HG03280 (cell line): Measurements from ENCODE around the gene FFAR4.
A peak's percentile ranks its signal among the peaks of the same experiment; 100 is the strongest.

Experiments
- ATAC-seq: cut with Tn5 transposase; IDR thresholded peaks from one replicate; pipeline ENCODE4 v1.9.1; 2021; ENCODE audit warnings: mild to moderate bottlenecking, moderate library complexity; ENCODE audit not compliant: unreplicated experiment

Gene FFAR4

GRCh38 chr10:93599335-93599734 is 32.9 kb downstream of the FFAR4 start:
- no peak for ATAC-seq

GRCh38 chr10:93599778-93600177 is 33.3 kb downstream of the FFAR4 start:
- no peak for ATAC-seq

GRCh38 chr10:93600446-93601145 is 34.1 kb downstream of the FFAR4 start:
- ATAC-seq: no peak

GRCh38 chr10:93601146-93601773 is 34.8 kb downstream of the FFAR4 start, which contains the start of gene RBP4:
TSS of gene RBP4 (minus strand) at chr10:93601235. CDS start at chr10:93601028, 207 bp downstream.
- ATAC-seq: no peak

- ATAC-seq: no peak
These were observed 35.3 kb downstream of the FFAR4 start for GRCh38 chr10:93601774-93602162.

- ATAC-seq: no peak
These were observed 36.6 kb downstream of the FFAR4 start for GRCh38 chr10:93603023-93603422.

- no peak for ATAC-seq
These were observed 37.7 kb downstream of the FFAR4 start for GRCh38 chr10:93604146-93604545.

GRCh38 chr10:93608421-93608820 is 42.0 kb downstream of the FFAR4 start:
- no peak for ATAC-seq

- ATAC-seq: no peak
These were observed 45.8 kb downstream of the FFAR4 start, which contains the start of gene PDE6C for GRCh38 chr10:93612311-93612710. TSS of gene PDE6C (plus strand) at chr10:93612537. CDS start at chr10:93612726, 189 bp downstream.

GRCh38 chr10:93613126-93613525 is 46.7 kb downstream of the FFAR4 start:
- ATAC-seq: no peak

- no peak for ATAC-seq
These were observed 47.8 kb downstream of the FFAR4 start for GRCh38 chr10:93614101-93614825.

GRCh38 chr10:93615576-93616235 is 49.2 kb downstream of the FFAR4 start:
- ATAC-seq: no peak

GRCh38 chr10:93620925-93621324 is 54.5 kb downstream of the FFAR4 start:
- ATAC-seq: no peak

- ATAC-seq: peak; percentile 48
These were observed 56.5 kb downstream of the FFAR4 start for GRCh38 chr10:93622942-93623341.

GRCh38 chr10:93628858-93629257 is 62.4 kb downstream of the FFAR4 start:
- no peak for ATAC-seq

- ATAC-seq: no peak
These were observed 63.3 kb downstream of the FFAR4 start for GRCh38 chr10:93629647-93630305.

GRCh38 chr10:93630625-93631557 is 64.4 kb downstream of the FFAR4 start:
- no peak for ATAC-seq
